Naive thymus-derived CD4-positive, alpha-beta T cell (primary cell): ENCODE data around the gene COL5A1. TPM values are rescaled to one million over a fixed set of nuclear protein-coding genes. Genes with fewer than 3 reads are reported as not detected.

Experiments
- ATAC-seq: fragments of 150-1000 bp; cut with Tn5 transposase; 2 replicates; pipeline ENCODE4 v1.10.0; 2021; ENCODE audit warnings: mild to moderate bottlenecking, moderate library complexity
- CTCF ChIA-PET: fragments of 350-600 bp; sonication (Branson Sonifier 250); formaldehyde crosslinking; loops from one replicate; lab custom pipeline; 2021; ENCODE audit warnings: antibody characterized with exemption; lab: Charles Lee
- POLR2A ChIA-PET: fragments of 350-600 bp; sonication (Branson Sonifier 250); formaldehyde crosslinking; loops from one replicate; lab custom pipeline; 2021; ENCODE audit warnings: antibody characterized with exemption, inconsistent platforms; lab: Charles Lee
- DNase-seq, 9 donors: peaks; one replicate each; pipeline versions ENCODE4 v3.0.0 to v3.0.0-alpha.2; 2020 to 2022; ENCODE audit warnings: mixed read lengths in 1 of 9
- H3K27ac ChIP-seq: one replicate; pipeline ENCODE4 v1.7.0; 2013; ENCODE audit warnings: mild to moderate bottlenecking, low read depth, low read length, moderate library complexity
- H3K27me3 ChIP-seq, 2 donors: one replicate each; pipeline ENCODE4 v1.7.0; 2013; ENCODE audit warnings: low read length in 2 of 2, mild to moderate bottlenecking in 2 of 2, moderate library complexity in 2 of 2; ENCODE audit not compliant: control insufficient read depth in 2 of 2, insufficient read depth in 2 of 2
- H3K36me3 ChIP-seq, 3 experiments: 1 replicate in 2 of 3; 2 replicates in 1 of 3; pipeline ENCODE4 v1.7.0; 2013; ENCODE audit warnings: low read length in 3 of 3, mild to moderate bottlenecking in 3 of 3, moderate library complexity in 1 of 3; ENCODE audit not compliant: insufficient read depth in 3 of 3, control insufficient read depth in 2 of 3
- H3K4me1 ChIP-seq, 2 donors: one replicate each; pipeline ENCODE4 v1.7.0; 2013; ENCODE audit warnings: low read length in 2 of 2, mild to moderate bottlenecking in 2 of 2, moderate library complexity in 1 of 2; ENCODE audit not compliant: control insufficient read depth in 2 of 2, insufficient read depth in 2 of 2
- H3K4me3 ChIP-seq: 2 replicates; pipeline ENCODE4 v1.7.0; 2013; ENCODE audit warnings: mild to moderate bottlenecking, low read length
- H3K9me3 ChIP-seq, 3 experiments: 1 replicate in 2 of 3; 2 replicates in 1 of 3; pipeline ENCODE4 v1.7.0; 2013; ENCODE audit warnings: low read length in 3 of 3; ENCODE audit not compliant: control insufficient read depth in 2 of 3
- H3K27ac Mint-ChIP-seq, 9 donors: one replicate each; pipeline ENCODE4 v1.8.0; 2020 to 2022; ENCODE audit warnings: mixed read lengths in 9 of 9, mild to moderate bottlenecking in 8 of 9, moderate library complexity in 5 of 9, inconsistent platforms in 2 of 9
- H3K27me3 Mint-ChIP-seq, 5 donors: one replicate each; pipeline ENCODE4 v1.8.0; 2021 to 2022; ENCODE audit warnings: mixed read lengths in 5 of 5, mild to moderate bottlenecking in 1 of 5
- H3K36me3 Mint-ChIP-seq, 5 donors: one replicate each; pipeline ENCODE4 v1.8.0; 2020 to 2022; ENCODE audit warnings: mixed read lengths in 5 of 5, mild to moderate bottlenecking in 3 of 5, inconsistent platforms in 1 of 5
- H3K4me1 Mint-ChIP-seq, 7 donors: one replicate each; pipeline ENCODE4 v1.8.0; 2020 to 2022; ENCODE audit warnings: mixed read lengths in 7 of 7, mild to moderate bottlenecking in 3 of 7, inconsistent platforms in 1 of 7
- H3K4me3 Mint-ChIP-seq, 10 donors: one replicate each; pipeline ENCODE4 v1.8.0; 2020 to 2022; ENCODE audit warnings: mild to moderate bottlenecking in 10 of 10, mixed read lengths in 10 of 10, moderate library complexity in 6 of 10, inconsistent platforms in 2 of 10
- H3K9me3 Mint-ChIP-seq, 11 donors: one replicate each; pipeline ENCODE4 v1.8.0; 2020 to 2022; ENCODE audit warnings: mixed read lengths in 11 of 11, mild to moderate bottlenecking in 4 of 11, inconsistent platforms in 1 of 11, moderate library complexity in 1 of 11
- intact Hi-C, 2 donors: fragments of 100-400 bp; cut with micrococcal nuclease; formaldehyde crosslinking; loops; one replicate each; pipeline ENCODE4 v1.15.1; 2023
- polyA plus RNA-seq, 2 donors: library from polyadenylated mRNA; unstranded; fragments of 300-500 nt; fragmentation: Illumina TruSeq; gene quantifications; one replicate each; pipeline ENCODE4 v1.2.3, GENCODE V29; 2021
- total RNA-seq, 6 experiments: library from RNA in 5 of 6; stranded (reverse) in 5 of 6; gene quantifications; 1 replicate in 5 of 6; 2 replicates in 1 of 6; pipeline ENCODE4 v1.2.3 and lab custom pipeline; 2021 to 2026

COL5A1 gene
- total and polyA plus RNA-seq, 7 experiments from 2014 or later: 0.16 to 0.56 (median 0.24) TPM; not detected in 2

- ATAC-seq: no peak
- Histone ChIP-seq H3K4me1 (no peaks in the 10 kb centered on the region), H3K27ac (no peak overlapping the region), H3K4me3 (no peak overlapping the region), H3K9me3 (no peaks in the 10 kb centered on the region), H3K36me3 (no peaks in the 10 kb centered on the region), H3K27me3 (no peaks in the 10 kb centered on the region)
- DNase-seq: no peak
- intact Hi-C loops: no loop called here
- ChIA-PET CTCF (no interaction called here), POLR2A (no interaction called here)
- H3K9me3 Mint-ChIP-seq: no peaks in the 10 kb centered on the region
- no peak overlapping the region for H3K27ac Mint-ChIP-seq
- peaks cover 0 to 16% (median 8%) of the 10 kb centered on the region in 5 donors for H3K27me3 Mint-ChIP-seq
- H3K4me3 Mint-ChIP-seq: no peak overlapping the region
- H3K36me3 Mint-ChIP-seq: no peaks in the 10 kb centered on the region
- peaks cover 0 to 3% (median 0%) of the 10 kb centered on the region in 7 donors for H3K4me1 Mint-ChIP-seq
Measured at GRCh38 chr9:134787601-134788531, 146.3 kb downstream of the COL5A1 start.

GRCh38 chr9:134789168-134789567 is 147.6 kb downstream of the COL5A1 start:
- H3K9me3 ChIP-seq: no peaks in the 10 kb centered on the region
- Mint-ChIP-seq H3K4me1 (peaks cover 0 to 3% (median 0%) of the 10 kb centered on the region in 7 donors), H3K27me3 (peaks cover 0 to 22% (median 8%) of the 10 kb centered on the region in 5 donors), H3K9me3 (no peaks in the 10 kb centered on the region), H3K36me3 (no peaks in the 10 kb centered on the region), H3K4me3 (no peak overlapping the region), H3K27ac (no peak overlapping the region)
- DNase-seq (no peak), ATAC-seq (no peak)
- no peak overlapping the region for H3K27ac ChIP-seq
- intact Hi-C loops: no loop called here
- no peaks in the 10 kb centered on the region for H3K4me1 ChIP-seq
- POLR2A ChIA-PET: no interaction called here
- no peaks in the 10 kb centered on the region for H3K27me3 ChIP-seq
- H3K4me3 ChIP-seq: no peak overlapping the region
- CTCF ChIA-PET: no interaction called here
- no peaks in the 10 kb centered on the region for H3K36me3 ChIP-seq

GRCh38 chr9:134791009-134791408 is 149.4 kb downstream of the COL5A1 start:
- Histone ChIP-seq H3K4me3 (no peak overlapping the region), H3K4me1 (no peaks in the 10 kb centered on the region), H3K36me3 (no peaks in the 10 kb centered on the region), H3K27ac (no peak overlapping the region), H3K9me3 (no peaks in the 10 kb centered on the region), H3K27me3 (no peaks in the 10 kb centered on the region)
- H3K4me3 Mint-ChIP-seq: no peak overlapping the region
- intact Hi-C loops: no loop called here
- H3K27me3 Mint-ChIP-seq: peaks cover 0 to 31% (median 17%) of the 10 kb centered on the region in 5 donors
- ChIA-PET CTCF (no interaction called here), POLR2A (no interaction called here)
- no peak overlapping the region for H3K27ac Mint-ChIP-seq
- peaks cover 0 to 3% (median 0%) of the 10 kb centered on the region in 7 donors for H3K4me1 Mint-ChIP-seq
- no peaks in the 10 kb centered on the region for H3K36me3 Mint-ChIP-seq
- ATAC-seq: no peak
- no peaks in the 10 kb centered on the region for H3K9me3 Mint-ChIP-seq
- DNase-seq: no peak

GRCh38 chr9:134792627-134793026 is 151.0 kb downstream of the COL5A1 start:
- H3K27ac Mint-ChIP-seq: no peak overlapping the region
- H3K9me3 Mint-ChIP-seq: no peaks in the 10 kb centered on the region
- no peak overlapping the region for H3K4me3 Mint-ChIP-seq
- intact Hi-C loops: no loop called here
- no peak for ATAC-seq
- ChIA-PET CTCF (no interaction called here), POLR2A (no interaction called here)
- no peaks in the 10 kb centered on the region for H3K9me3 ChIP-seq
- H3K36me3 Mint-ChIP-seq: no peaks in the 10 kb centered on the region
- no peaks in the 10 kb centered on the region for H3K36me3 ChIP-seq
- no peak overlapping the region for H3K4me3 ChIP-seq
- H3K27ac ChIP-seq: no peak overlapping the region
- no peak for DNase-seq
- H3K4me1 ChIP-seq: no peaks in the 10 kb centered on the region
- H3K27me3 Mint-ChIP-seq: peaks cover 0 to 32% (median 8%) of the 10 kb centered on the region in 5 donors
- H3K27me3 ChIP-seq: no peaks in the 10 kb centered on the region
- H3K4me1 Mint-ChIP-seq: peaks cover 0 to 3% (median 0%) of the 10 kb centered on the region in 7 donors

- no peak overlapping the region for H3K27ac Mint-ChIP-seq
- no peak overlapping the region for H3K4me3 Mint-ChIP-seq
- ChIA-PET CTCF (no interaction called here), POLR2A (no interaction called here)
- ATAC-seq: no peak
- no peaks in the 10 kb centered on the region for H3K36me3 ChIP-seq
- intact Hi-C loops: no loop called here
- no peak for DNase-seq
- no peaks in the 10 kb centered on the region for H3K4me1 ChIP-seq
- no peaks in the 10 kb centered on the region for H3K36me3 Mint-ChIP-seq
- no peaks in the 10 kb centered on the region for H3K9me3 Mint-ChIP-seq
- peaks cover 0 to 26% (median 8%) of the 10 kb centered on the region in 5 donors for H3K27me3 Mint-ChIP-seq
- no peaks in the 10 kb centered on the region for H3K9me3 ChIP-seq
- no peaks in the 10 kb centered on the region for H3K27me3 ChIP-seq
- no peak overlapping the region for H3K4me3 ChIP-seq
- no peak overlapping the region for H3K27ac ChIP-seq
- H3K4me1 Mint-ChIP-seq: peaks cover 0 to 3% (median 0%) of the 10 kb centered on the region in 7 donors
Measured at GRCh38 chr9:134793288-134794188, 151.9 kb downstream of the COL5A1 start.

- POLR2A ChIA-PET: no interaction called here
Measured at GRCh38 chr9:134794663-134795370, 153.2 kb downstream of the COL5A1 start.

More at GRCh38 chr9:134794663-134795370, 153.2 kb downstream of the COL5A1 start:
- Mint-ChIP-seq H3K9me3 (no peaks in the 10 kb centered on the region), H3K36me3 (no peaks in the 10 kb centered on the region), H3K27me3 (peaks cover 0 to 26% (median 8%) of the 10 kb centered on the region in 5 donors), H3K27ac (no peak overlapping the region), H3K4me3 (no peak overlapping the region), H3K4me1 (peaks cover 0 to 3% (median 0%) of the 10 kb centered on the region in 7 donors)
- Histone ChIP-seq H3K4me1 (no peaks in the 10 kb centered on the region), H3K27ac (no peak overlapping the region), H3K9me3 (no peaks in the 10 kb centered on the region), H3K36me3 (no peaks in the 10 kb centered on the region), H3K27me3 (no peaks in the 10 kb centered on the region), H3K4me3 (no peak overlapping the region)
- CTCF ChIA-PET: no interaction called here
- intact Hi-C loops: no loop called here
- no peak for DNase-seq
- ATAC-seq: no peak
